Measurements from ENCODE around the gene TPSD1.
"Not testable (repeated sequence)": the region's sequence is repeated elsewhere in the genome, so short reads cannot be mapped to it uniquely, and the experiment has no call there.

The TPSD1 gene

GRCh38 chr16:1288813-1289476 is 33.1 kb downstream of the TPSD1 start:
- no peak for TF ChIP-seq CTCF (IDR thresholded peaks at IDR 0.05; ENCODE audit: insufficient read depth, low read depth, low read length, missing control alignments)
- DNase-seq (ENCODE audit: low read depth) = no peak
- no peak overlapping the region for H3K4me3 ChIP-seq (ENCODE audit: low read length)

DNA sequence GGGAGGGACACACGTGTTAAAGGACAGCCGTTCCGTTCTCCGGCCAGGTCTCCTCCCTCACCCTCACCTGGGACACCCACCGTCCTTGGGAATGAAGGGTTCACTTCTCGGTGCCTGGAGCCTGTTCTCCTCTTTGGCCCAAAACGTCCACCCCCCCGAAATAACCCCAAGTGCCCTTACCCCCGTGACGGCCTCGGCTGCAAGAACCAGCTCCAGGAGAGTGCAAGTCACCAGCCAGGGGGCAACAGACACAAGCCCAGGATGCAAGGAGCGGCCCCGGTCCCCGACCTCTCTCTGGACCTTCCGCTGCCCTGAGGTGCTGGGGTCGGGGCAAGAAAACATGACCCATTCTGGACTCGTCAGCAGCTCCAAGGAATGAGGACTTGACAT is 33.6 kb downstream of the TPSD1 start:
- no peak for TF ChIP-seq CTCF (IDR thresholded peaks at IDR 0.05; ENCODE audit: insufficient read depth, low read depth, low read length, missing control alignments)
- H3K4me3 ChIP-seq (ENCODE audit: low read length) = no peak overlapping the region
- no peak for DNase-seq (ENCODE audit: low read depth)

- DNase-seq (ENCODE audit: low read depth) = no peak
- no peak for TF ChIP-seq CTCF (IDR thresholded peaks at IDR 0.05; ENCODE audit: insufficient read depth, low read depth, low read length, missing control alignments)
Observed at GRCh38 chr16:1290063-1290501, 34.2 kb downstream of the TPSD1 start.

DNA sequence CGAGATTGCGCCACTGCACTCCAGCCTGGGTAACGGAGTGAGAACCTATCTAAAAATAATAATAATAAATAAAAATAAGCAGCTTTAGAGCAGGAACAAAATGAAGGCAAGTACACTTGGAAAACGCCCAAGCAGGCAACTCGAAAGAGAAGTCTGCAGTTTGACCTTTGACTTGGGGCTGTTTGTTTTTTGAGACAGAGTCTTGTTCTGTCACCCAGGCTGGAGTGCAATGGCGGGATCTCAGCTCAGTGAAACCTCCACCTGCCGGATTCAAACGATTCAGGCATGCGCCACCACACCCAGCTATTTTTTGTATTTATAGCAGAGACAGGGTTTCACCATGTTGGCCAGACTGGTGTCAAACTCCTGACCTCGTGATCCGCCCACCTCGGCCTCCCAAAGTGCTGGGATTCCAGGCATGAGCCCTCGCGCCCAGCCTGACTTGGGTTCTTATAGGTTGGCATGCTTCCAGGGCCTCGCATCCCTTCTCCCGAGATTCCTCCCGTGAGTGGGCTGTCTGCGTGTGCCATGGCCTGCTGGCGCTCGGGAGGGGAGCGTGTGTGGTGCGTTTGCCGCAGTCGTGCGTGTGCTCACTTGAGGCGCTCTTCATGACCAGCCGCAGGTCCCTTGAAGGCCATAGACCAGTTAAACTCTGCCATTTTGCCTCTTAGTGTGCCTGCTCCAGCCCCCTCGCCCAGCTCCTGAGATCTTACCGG is 35.1 kb downstream of the TPSD1 start:
- TF ChIP-seq CTCF (IDR thresholded peaks at IDR 0.05; ENCODE audit: insufficient read depth, low read depth, low read length, missing control alignments) = no peak
- no peak overlapping the region for H3K4me3 ChIP-seq (ENCODE audit: low read length)
- no peak for DNase-seq (ENCODE audit: low read depth)

More at GRCh38 chr16:1290063-1290501, 34.2 kb downstream of the TPSD1 start:
- no peak overlapping the region for H3K4me3 ChIP-seq (ENCODE audit: low read length)

DNA sequence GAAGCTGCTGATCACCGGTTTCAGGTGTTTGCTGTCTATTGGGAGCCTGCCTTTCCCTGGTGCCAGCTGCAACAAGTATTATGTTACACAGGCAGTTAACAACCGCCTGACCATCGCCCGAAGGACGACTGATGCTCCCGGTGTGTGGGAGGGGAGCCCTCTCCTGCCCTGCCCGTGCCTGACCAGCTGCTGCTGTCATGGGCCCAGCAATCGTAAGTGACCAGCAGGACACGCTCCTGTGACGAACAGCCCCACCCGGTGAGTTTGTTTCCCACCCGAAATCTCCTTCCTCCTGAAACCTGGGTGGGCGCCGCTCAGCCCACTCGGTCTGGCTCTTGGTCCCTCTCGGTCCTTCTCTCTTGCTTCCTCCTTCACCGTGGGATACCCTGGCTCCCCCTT is 35.7 kb downstream of the TPSD1 start:
- no peak overlapping the region for H3K4me3 ChIP-seq (ENCODE audit: low read length)
- DNase-seq (ENCODE audit: low read depth) = no peak
- no peak for TF ChIP-seq CTCF (IDR thresholded peaks at IDR 0.05; ENCODE audit: insufficient read depth, low read depth, low read length, missing control alignments)

GRCh38 chr16:1292208-1292607 is 36.3 kb downstream of the TPSD1 start:
- not testable (repeated sequence) for H3K4me3 ChIP-seq (ENCODE audit: low read length); DNase-seq (ENCODE audit: low read depth)

GRCh38 chr16:1292808-1293207 is 36.9 kb downstream of the TPSD1 start:
- not testable (repeated sequence) for DNase-seq (ENCODE audit: low read depth); H3K4me3 ChIP-seq (ENCODE audit: low read length)

Measured in epithelial cell of esophagus (primary cell).